Loucy (cell line): ENCODE data around the gene CPED1.

Experiments
- CTCF ChIP-seq: fragments of 200-600 bp; sonication (generic); conservative IDR thresholded peaks from 2 replicates; pipeline ENCODE4 v1.5.1; 2014; ENCODE audit warnings: mild to moderate bottlenecking, antibody characterized with exemption, low read length
- EZH2phosphoT487 ChIP-seq: fragments of 200-600 bp; IDR thresholded peaks from 2 replicates; pipeline ENCODE4 v1.6.1; 2018; ENCODE audit warnings: antibody characterized with exemption, mild to moderate bottlenecking, moderate library complexity, borderline replicate concordance

- no peak for TF ChIP-seq CTCF
- TF ChIP-seq EZH2phosphoT487 = no peak
Observed at GRCh38 chr7:121072826-121073225, 84.3 kb downstream of the CPED1 start.
